ENCODE results near the gene HSPA4.
"Not testable (repeated sequence)": the region's sequence is repeated elsewhere in the genome, so short reads cannot be mapped to it uniquely, and the experiment has no call there.

HSPA4 gene

DNA sequence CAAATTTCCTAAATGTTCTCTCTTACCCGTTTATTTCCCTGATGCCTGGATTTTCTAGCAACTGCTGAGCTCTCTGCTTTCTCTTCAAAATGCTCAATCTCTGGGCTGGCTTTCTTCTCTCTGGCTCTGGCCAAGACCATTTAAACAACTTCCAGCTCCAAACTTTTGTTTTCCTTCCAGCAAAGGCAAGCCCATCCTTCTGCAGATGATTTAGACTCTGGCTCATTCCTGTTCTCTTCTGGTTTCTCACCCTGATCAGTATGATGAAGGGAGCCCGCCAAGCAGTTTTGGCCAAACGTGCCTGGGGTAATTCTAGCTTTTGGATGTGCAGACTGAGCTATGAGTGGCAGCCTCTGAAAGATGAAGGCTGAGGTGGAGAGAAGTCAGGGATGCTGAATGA, 78.1 kb downstream of the HSPA4 start:
- TF ChIP-seq, protein P1, sequence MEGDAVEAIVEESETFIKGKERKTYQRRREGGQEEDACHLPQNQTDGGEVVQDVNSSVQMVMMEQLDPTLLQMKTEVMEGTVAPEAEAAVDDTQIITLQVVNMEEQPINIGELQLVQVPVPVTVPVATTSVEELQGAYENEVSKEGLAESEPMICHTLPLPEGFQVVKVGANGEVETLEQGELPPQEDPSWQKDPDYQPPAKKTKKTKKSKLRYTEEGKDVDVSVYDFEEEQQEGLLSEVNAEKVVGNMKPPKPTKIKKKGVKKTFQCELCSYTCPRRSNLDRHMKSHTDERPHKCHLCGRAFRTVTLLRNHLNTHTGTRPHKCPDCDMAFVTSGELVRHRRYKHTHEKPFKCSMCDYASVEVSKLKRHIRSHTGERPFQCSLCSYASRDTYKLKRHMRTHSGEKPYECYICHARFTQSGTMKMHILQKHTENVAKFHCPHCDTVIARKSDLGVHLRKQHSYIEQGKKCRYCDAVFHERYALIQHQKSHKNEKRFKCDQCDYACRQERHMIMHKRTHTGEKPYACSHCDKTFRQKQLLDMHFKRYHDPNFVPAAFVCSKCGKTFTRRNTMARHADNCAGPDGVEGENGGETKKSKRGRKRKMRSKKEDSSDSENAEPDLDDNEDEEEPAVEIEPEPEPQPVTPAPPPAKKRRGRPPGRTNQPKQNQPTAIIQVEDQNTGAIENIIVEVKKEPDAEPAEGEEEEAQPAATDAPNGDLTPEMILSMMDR (IDR thresholded peaks at IDR 0.05; ENCODE audit: insufficient read depth, low read depth, low read length, missing control alignments) = no peak
- H3K4me3 ChIP-seq (ENCODE audit: low read depth, low read length) = no peak overlapping the region
- no peak for DNase-seq (ENCODE audit: low read depth)

DNA sequence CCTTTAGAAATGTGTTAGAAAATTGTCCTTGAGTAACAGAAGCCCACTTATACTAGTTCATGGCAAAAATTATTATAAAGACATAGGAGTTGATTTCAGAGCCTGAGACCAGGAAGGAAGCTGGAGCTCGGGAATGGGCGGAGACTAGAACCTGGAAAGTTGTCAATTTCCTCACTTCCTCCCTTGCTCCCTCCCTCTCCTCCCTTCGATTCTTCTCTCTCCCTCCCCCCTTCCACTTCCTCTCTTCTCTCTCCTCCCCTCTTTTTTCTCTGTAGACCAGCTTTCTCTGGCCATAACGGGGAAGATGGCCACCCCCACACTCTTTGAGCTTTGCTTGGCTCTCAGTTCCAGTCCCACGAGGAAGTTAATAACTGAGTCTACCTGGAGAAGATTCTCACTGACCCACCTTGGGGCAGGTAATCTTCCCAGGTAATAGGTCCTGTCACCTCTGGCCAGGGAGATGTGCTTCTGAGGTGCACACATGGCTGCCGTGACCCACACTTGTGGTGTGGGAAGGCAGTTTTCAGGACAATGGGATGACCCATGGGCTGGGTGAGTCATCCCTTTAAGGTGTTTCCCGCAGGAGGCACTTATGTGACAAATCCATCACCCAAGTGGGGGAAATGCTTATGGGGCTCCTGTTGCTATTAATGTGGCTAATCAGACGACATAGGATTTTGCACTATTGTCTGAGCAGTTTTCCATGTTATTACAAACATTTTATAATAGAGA, 78.7 kb downstream of the HSPA4 start:
- TF ChIP-seq, protein P1 (IDR thresholded peaks at IDR 0.05; ENCODE audit: insufficient read depth, low read depth, low read length, missing control alignments) = no peak
- no peak overlapping the region for H3K4me3 ChIP-seq (ENCODE audit: low read depth, low read length)
- no peak for DNase-seq (ENCODE audit: low read depth)

DNA sequence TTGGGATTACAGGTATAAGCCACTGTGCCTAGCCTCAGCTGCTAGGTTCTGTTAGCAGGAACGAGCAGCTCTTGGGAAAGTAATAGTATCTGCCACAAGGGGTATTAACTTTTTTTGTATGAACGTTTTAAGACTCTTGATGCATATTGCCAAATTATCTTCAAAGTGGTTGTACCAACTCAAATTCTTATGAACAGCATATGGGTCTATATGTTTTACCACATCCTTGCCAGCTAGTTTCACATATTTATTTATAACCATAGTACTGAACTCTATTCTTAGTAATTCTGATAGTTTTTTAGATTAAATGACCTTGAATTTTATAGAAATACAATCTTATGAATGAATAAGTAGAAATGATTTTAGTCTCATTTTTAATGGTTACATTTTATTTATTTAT, 80.9 kb downstream of the HSPA4 start:
- no peak for DNase-seq (ENCODE audit: low read depth)
- no peak overlapping the region for H3K4me3 ChIP-seq (ENCODE audit: low read depth, low read length)
- TF ChIP-seq, protein P1 (IDR thresholded peaks at IDR 0.05; ENCODE audit: insufficient read depth, low read depth, low read length, missing control alignments) = no peak

DNA sequence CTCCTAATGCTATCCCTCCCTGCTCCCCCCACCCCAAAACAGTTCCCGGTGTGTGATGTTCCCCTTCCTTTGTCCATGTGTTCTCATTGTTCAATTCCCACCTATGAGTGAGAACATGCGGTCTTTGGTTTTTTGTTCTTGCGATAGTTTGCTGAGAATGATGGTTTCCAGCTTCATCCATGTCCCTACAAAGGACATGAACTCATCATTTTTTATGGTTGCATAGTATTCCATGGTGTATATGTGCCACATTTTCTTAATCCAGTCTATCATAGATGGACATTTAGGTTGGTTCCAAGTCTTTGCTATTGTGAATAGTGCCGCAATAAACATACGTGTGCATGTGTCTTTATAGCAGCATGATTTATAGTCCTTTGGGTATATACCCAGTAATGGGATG, 81.4 kb downstream of the HSPA4 start:
- not testable (repeated sequence) for H3K4me3 ChIP-seq (ENCODE audit: low read depth, low read length); DNase-seq (ENCODE audit: low read depth)

DNA sequence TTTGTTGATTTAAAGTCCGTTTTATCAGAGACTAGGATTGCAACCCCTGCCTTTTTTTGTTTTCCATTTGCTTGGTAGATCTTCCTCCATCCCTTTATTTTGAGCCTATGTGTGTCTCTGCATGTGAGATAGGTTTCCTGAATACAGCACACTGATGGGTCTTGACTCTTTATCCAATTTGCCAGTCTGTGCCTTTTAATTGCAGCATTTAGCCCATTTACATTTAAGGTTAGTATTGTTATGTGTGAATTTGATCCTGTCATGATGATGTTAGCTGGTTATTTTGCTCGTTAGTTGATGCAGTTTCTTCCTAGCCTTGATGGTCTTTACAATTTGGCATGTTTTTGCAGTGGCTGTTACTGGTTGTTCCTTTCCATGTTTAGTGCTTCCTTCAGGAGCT, 85.1 kb downstream of the HSPA4 start:
- DNase-seq (ENCODE audit: low read depth); H3K4me3 ChIP-seq (ENCODE audit: low read depth, low read length): not testable (repeated sequence)

DNA sequence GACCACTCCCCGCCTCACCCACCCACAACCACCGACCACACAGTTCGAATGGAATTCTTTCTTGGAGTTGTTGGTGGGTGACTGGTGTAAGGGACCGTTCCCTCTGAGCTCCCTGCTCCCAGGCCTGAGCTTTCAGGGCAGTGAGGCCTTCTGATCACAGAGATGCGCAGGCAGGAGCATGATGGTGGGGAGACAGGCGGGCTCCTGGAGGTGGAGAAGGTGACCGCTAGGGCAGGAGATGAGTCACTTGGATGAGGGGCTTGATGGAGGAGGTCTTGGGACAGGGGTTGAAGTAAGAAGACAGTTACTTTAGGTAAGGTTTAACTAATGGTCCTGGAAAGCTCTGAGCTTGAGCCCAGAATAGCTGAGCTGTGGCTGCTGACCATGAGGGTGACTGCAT, 88.5 kb downstream of the HSPA4 start:
- no peak for DNase-seq (ENCODE audit: low read depth)
- H3K4me3 ChIP-seq (ENCODE audit: low read depth, low read length) = no peak overlapping the region
- TF ChIP-seq, protein P1 (IDR thresholded peaks at IDR 0.05; ENCODE audit: insufficient read depth, low read depth, low read length, missing control alignments) = no peak

DNA sequence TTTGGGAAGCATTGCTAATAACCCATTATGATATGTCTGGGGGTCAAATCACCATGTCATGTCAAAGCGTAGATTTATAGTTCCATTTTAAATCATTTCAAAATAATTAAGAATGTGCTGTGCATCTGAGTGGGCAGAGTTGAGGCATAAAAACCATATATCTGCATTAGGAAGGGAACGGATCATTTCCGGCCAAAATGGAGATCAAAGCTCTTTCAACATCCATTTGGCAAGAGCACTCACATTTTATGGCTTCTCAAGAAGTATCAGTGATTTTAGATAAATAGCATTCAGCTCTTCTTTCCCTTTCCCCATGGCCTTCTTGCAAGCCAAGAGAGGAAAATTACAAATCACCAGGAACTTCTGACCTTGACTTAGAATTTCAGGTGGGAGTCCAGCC, 89.9 kb downstream of the HSPA4 start:
- no peak overlapping the region for H3K4me3 ChIP-seq (ENCODE audit: low read depth, low read length)
- TF ChIP-seq, protein P1 (IDR thresholded peaks at IDR 0.05; ENCODE audit: insufficient read depth, low read depth, low read length, missing control alignments) = no peak

DNA sequence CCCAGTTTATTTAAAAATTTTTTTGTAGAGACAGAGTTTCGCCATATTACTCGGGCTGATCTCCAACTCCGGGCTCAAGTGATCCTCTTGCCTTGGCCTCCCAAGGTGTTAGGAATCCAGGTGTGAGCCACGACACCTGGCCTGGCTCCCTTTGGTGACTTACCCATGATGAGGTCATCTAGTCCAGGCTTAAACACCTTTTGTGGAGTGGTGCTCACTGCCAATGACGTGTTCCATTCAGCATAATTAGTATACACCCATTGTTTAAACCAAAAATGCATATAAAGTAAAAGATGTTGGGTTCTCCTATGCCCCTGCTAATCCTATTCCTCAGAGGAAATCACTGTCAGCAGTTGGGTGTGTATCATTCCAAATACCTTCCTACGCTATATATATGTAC, 91.0 kb downstream of the HSPA4 start:
- TF ChIP-seq, protein P1 (IDR thresholded peaks at IDR 0.05; ENCODE audit: insufficient read depth, low read depth, low read length, missing control alignments) = no peak
- H3K4me3 ChIP-seq (ENCODE audit: low read depth, low read length) = no peak overlapping the region
- DNase-seq (ENCODE audit: low read depth) = no peak

More for the DNA sequence above, 89.9 kb downstream of the HSPA4 start:
- DNase-seq (ENCODE audit: low read depth) = no peak
